CD4-positive, alpha-beta T cell treated with Interleukin-4 for 1 hour (primary cell): ENCODE results near the gene CPXM1.

Experiments used
- DNase-seq, 2 donors: peaks; one replicate each; pipeline ENCODE4 v3.0.0-alpha.2; 2020 to 2022

The CPXM1 gene

DNA sequence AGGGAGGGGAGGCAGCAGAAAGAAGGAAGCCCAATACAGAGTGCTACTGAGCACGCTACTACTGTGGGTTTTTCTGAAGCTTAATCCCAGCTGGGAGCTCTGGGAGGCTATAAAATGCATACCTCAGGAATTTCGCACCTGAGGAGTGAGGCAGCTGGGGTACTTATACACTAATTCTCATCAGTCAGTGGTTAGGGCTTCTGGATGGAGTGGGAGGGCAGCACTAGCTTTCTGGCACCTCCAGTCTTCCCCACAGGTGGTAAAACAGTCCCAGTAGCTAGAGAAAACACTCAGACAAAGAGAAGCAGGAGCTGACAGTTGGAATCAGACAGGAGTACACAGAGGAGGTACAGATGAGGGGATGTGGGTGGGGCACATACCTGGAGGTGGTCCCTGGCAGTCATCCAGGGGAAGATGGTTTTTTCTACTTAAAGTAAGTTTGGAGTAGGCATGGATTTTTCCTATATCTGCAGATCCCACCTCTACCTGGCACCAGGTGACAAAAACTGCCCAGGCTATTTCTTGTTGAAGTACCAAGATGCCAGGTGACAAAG lies 37.8 kb downstream of the CPXM1 start:
- no peak for DNase-seq

DNA sequence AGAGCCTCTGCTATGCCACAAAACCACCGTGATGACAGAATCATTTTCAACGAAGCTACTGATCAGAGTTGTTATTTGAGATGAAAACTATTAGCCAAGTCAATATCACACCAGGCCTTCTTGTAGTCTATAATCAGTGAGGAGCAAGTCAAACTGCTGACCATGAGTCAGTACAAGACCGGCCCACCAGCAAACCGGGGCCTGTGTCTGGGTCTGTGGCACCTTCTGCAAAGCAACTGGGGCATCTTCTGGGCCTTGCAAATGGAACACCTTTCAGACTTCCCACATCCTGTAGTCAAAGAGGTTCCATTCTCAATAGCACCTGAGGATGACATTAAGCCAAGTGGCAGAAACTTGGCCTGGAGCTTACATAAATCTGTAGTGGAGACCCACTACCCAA lies 38.5 kb downstream of the CPXM1 start:
- DNase-seq = no peak

DNA sequence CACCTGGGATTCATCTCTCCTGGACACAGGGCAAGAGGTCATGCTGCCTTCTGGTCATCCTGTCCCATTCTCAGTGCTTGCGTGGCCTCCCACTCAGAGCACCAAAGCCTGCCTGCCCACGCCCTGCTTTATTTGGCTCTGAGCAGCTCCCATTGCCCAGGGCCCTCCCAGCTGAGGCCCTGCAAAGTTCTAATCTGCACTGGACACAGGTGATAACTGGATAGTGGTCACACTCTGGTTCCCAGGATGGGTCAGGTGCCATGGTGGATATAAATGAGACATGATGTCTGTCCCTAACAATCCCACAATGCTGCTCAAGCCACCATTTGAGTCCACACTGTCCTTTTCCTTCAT lies 39.5 kb downstream of the CPXM1 start:
- no peak for DNase-seq

DNA sequence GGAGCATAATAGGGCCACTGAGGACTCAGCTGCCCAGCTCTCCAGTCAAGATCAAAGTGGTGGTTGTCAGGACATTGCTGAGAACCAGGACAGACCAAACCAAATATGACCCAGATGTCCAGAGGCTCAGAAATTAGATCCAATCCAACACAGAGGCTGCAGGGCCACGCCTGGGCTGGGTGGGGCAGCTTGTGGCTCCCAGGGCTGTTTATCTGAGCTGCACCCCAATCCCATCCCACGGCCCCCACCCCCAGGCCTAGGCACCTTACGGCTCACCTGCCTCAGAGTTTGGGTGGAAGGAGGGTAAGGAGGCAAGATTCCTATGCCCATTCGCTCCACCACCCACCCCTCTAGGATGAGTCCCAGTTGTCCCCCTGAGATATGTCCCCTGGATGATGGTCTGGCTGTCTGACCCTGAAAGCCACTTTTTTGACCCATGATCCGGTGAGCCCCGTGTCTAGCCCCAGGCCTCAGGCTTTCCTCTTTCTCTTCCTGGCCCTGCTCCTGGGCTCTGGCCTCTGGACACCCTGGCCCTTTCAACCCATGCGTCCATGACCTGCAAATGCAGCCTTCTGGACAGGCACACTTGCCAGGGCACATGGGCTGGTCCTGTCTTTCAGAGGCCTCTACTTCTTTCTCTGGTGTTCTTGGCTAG lies 40.0 kb downstream of the CPXM1 start:
- DNase-seq = no peak

DNA sequence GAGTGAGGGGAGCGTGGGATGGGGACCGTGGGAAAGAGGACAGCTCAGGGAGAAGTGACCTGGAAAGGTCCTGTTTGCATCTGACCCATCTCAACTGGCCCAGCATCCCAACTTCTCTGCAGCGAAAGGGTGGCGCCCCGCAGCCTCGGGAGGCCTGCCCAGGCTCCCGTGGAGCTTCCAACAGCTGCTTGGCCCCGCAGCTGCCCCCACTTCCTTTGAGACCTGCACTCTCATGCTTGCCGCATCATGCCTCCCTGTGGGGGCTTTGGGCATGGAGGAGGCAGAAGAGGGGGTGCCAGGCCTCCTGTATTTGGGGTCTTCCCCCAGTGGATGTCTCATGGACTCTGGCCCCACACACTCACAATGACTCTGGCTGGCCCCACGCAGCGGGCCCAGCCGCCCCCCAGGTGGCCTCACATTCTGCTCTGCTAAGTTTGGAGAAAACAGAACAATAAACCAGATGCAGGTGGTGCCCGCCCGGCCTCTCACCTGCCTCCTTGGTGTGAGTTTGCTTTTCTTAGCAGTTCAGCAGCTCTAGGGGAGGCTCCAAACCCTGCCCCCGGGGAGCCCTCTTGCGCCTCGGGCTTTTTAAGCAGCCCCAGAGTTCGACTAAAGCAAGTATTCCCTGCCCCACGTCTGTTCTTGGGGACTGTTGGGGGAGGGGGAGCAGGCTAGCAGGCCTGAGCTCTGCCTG lies 40.7 kb downstream of the CPXM1 start:
- DNase-seq = no peak

DNA sequence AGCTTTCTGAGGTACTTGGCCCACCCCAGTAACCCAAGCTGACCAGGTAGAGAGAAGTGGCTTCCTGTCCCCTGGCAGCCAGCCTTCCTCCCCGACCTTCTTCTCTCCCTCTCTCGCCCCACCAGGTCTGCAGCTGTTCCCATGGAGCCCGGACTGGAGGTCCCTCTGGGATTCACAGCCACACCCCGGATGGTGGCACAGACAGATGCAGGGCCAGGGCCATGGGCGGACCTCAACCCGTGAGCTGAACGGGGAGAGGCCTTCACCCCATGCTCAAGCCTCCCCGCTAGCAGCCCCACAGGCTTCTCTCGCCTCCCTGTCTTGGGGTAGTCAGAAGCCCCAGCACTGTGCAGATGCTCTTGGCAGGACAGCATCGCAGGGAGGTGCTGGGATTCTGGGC lies 41.3 kb downstream of the CPXM1 start:
- DNase-seq = no peak

DNA sequence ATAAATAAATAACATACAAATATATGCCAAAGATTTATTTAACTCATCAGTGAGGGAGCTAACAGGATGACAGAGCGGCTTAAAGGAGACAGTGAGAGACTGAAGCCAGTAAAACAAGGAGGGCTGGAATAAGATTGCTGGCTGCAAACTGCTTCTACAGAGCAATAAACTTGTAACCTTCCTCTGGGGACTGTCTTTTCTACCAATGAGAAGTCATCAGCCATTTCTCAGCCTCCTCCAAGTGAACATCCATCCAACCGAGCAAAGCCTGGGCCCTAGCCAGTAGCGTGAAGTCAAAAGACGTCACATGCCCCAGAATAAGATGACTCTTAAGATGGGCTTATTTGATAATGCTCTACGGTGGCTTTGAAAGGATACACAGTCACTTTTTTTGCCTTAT lies 42.5 kb downstream of the CPXM1 start:
- DNase-seq = no peak

DNA sequence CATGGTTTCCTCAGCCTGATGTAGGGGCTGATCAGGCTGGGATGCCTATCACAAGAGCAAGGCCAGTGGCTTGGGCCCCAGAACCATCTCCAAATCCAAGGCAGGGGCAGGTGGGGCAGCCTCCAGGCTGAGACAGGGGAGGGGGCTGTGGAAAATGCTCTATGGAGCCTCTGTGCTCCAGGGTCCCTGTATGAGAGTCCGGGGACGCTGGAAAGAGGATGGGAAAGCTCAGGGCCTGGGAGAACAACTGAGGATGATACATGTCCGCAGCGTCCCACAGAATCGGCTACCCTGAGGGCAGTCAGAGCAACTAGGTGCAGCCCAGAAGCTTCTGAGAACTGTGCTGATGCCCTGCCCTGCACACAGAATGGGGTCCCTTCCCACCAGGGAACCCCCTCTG lies 43.4 kb downstream of the CPXM1 start:
- no peak for DNase-seq

DNA sequence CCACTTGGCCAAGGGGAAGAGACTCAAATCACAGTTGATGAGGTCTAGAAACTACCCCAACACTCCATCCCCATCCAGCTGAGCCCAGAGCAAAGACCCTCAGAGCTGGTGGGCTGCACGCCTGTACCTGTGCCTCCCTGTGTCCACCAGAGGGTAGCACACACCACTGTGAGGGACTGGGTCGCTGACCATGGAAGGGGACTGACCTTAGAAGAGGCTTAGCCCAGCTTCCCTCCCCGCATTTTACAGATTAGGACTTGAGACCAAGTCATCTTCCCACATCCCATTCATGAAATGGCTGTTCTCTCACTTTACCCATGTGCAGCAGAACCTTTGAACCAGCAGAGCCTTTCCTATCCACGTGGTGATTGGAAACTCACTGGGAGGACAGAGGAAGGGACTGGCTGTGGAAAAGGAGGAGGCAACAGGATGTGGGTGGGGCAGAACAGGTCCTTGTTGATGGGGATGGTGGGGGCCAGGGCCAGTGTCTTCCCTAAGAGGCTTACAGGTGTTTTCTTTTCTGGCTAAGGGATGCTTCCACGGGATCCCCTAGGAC lies 44.3 kb downstream of the CPXM1 start:
- no peak for DNase-seq

DNA sequence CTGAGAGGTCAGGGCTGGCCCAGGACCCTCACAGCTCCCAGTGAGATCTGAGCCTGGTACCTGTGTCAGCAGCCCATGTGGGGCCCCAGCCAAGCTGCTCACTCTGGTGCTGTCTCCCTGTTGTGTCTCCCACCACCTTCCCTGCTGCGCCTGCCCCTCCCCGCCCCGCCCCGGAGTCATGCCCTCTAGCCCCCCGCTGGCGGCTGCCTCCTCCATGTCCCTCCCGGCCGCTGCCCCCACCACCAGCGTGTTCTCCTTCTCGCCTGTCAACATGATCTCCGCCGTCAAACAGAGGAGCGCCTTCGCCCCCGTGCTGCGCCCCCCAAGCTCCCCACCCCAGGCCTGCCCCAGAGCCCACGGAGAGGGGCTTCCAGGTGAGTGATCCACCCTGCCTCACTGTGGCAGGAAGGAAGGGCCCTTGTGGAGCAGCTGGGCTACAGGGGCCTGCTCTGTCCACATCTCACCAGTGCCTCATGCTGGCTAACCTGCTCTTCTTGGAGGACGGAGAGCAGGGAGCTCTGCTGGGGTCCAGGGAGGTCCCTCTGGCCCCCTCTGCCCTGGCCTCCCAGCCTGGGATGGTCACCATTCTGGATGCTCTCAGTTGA lies 44.9 kb downstream of the CPXM1 start:
- DNase-seq = no peak

DNA sequence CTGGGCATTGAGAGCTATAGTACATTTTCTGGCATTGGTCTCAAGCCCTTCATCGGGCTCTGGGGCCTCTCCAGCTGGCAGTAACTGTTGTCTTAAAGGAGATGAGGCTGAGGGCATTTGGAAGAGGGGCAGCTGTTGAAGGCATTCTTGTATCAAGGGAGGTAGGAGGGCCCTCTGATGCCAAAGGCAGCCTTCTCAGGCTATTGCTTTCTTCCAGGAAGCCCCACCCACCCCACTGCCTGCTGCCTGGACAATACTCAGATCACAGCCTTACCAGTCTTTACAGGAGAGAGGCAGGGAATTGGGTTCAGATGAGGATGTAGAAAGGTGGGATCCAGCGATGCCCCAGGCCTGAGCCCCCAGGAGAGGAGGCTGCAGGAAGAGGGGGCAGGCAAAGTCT lies 46.0 kb downstream of the CPXM1 start:
- no peak for DNase-seq

DNA sequence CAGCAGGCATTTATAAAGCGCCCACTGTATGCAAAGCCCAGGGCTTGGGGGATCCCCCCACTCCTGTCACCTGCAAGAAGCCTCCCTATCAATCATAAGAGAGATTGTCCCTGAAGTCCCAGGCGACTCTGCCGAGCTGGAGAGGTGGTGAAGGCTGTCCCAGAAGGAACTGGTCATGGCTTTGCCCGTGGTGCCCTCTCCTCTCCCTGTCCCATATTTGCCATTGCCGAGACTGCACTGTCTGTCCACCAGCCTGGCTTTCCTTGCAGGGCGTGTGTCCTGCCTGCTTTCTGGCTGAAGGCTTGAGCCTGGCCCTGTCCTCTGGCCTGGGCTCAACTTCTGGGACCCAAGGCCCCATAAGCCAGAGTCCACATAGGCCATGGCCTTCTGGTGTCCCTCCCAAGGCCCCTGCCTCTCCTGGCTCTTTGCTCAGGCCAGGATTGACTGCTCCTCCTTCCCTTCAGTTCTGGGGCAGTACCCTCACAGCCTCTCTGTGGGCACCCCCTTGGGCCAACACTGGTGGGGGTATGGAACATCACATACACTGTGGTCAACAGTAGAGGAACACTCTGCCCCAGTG lies 46.9 kb downstream of the CPXM1 start:
- no peak for DNase-seq

DNA sequence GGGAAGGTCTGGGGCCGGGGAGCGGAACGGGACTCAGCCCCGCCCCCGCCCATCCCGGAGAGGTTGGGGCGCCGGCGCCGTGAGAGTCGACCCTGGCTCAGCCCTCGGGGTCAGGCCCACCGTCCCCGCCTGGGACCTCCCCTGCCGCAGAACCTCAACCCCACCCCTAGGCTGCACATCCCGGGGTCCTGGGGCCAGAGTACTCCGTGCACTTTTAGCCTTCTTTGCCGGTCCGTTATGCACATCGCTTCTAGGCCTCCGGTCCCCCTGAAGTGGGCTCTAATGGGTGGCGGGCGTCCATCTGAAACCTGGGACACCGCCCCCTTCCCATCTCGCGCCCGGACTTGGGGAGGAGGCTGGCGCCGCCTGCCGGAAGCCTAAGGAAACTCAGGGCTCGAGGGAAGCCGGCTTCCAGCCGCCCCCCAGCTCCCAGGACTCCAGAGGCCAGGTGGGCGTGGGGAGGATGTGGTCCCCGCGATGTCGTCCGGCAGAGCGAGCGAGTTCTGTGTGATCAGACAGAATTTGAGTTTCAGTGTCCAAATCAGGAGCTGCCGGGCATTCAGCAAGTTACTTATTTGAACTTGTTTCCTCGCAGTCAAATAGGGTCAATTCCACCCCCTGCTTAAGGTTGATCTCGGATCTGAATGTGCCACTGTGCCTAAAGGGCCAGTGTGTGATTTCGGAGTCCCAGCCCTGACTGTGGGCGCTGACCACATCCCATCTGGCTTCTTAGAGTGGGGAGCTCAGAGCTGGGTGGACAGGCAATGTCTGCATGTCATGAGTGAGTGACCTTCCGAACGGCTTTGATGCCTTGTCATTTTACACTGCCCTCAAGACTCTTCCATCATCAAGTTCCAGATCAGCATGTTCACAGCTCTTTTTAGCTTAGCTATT lies 47.6 kb downstream of the CPXM1 start:
- peak; percentile 40 to 53 for DNase-seq

DNA sequence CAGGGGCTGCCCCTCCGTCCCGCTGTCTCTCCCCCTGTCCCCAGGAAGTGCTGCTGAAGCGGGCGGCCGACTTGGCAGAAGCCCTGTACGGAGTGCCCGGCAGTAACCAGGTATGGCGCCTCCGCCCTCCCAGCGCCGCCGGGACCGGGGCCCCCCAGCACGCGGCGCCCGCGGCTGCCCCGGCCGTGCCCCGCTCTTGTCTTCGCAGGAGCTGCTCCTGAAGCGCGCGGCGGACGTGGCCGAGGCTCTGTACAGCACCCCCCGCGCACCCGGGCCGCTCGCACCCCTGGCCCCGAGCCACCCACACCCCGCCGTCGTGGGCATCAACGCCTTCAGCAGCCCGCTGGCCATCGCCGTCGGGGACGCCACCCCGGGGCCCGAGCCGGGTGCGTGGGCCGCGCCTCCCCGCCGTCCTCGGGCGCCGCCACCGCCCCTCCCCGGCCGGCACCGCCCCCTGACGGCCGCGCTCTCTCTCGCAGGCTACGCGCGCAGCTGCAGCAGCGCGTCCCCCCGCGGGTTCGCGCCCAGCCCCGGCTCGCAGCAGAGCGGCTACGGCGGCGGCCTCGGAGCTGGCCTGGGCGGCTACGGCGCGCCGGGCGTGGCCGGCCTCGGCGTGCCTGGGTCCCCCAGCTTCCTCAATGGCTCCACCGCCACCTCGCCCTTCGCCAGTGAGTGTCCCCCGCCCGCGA lies 48.4 kb downstream of the CPXM1 start:
- peak; percentile 42 to 61 for DNase-seq

DNA sequence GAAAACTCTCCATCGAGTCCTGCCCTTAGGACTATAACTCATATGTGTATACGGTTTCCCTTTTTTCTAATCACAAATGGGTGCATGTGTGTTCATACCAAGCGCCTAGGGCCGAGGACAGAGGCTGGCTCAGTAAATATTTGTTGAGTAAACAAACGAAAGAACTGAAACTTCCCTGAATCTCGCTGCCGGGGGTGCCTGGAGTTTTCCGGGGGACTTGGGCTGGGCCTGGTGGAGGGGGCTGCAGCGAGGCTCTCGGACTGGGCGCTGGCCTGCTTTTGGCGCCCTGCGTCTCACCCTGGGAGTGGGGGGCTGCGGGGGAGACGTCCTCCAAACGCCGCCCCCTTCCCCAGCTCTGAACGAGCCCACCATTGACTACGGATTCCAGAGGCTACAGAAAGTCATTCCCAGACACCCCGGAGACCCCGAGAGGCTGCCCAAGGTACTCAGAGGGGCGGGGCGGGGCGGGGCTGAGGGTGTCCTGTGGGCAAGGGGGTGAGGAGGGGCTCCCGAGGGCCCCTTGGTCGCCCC lies 49.0 kb downstream of the CPXM1 start:
- no peak for DNase-seq

DNA sequence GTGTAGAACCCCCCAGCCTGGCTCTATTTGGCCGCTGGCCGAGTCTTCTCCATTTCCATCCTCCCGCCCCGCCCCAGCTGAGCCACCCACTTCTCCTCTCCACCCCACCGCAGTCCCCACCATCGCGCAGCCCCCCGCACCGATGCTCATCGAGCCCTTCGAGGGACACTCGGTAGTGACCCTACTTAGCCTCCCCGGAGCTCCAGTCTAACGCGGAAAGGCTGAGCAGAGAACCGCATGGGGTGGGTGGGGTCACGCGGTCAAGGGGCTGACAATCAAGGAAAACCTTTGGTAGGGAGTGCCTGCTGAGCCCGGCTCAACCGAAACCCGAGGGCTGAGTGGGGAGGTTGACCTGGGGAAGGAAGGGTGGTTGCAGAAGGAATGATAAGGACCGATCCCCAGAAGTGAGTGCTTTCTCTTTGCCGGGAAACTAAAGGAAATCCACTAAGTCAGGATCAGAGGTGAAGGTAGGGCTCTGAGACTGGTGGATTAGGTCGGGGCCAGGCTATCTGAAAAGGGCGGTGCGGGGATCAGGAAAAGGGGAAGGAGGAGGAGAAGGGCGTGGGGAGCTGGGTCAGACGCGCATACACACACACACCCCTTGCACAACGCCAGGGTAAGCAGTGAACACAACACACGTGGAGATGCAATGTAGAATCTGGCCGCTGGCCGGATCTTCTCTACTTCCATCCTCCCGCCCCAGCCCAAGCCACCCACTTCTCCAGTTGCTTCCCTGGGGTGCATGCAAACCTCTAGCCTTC lies 49.8 kb downstream of the CPXM1 start:
- peak in 1 of 2 donors; percentile 53 for DNase-seq

DNA sequence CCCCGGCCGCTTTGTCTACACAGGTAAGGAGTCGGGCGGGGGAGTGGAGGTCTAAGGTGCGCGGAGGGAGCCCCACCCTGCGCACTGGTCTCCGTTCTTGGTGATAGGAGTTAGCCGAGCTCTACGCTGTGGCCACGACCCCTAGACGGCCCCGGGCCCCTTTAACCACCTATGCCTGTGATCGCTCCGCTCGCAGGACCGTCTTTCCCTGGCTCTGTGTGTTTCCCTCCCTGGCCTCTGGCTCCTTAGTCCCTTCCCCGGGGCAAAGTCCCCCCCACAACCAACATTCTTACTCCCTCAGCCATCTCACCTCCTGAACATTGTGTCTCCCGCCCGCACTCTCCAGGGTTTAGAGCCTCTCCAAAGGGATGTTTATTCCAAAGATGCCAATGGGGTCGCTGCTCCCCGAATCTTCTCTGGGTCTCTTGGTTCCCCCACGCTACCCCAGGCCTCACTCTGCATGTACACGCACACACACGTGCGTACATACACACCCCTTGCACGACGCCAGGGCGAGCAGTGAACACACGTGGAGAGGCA lies 50.4 kb downstream of the CPXM1 start:
- no peak for DNase-seq

DNA sequence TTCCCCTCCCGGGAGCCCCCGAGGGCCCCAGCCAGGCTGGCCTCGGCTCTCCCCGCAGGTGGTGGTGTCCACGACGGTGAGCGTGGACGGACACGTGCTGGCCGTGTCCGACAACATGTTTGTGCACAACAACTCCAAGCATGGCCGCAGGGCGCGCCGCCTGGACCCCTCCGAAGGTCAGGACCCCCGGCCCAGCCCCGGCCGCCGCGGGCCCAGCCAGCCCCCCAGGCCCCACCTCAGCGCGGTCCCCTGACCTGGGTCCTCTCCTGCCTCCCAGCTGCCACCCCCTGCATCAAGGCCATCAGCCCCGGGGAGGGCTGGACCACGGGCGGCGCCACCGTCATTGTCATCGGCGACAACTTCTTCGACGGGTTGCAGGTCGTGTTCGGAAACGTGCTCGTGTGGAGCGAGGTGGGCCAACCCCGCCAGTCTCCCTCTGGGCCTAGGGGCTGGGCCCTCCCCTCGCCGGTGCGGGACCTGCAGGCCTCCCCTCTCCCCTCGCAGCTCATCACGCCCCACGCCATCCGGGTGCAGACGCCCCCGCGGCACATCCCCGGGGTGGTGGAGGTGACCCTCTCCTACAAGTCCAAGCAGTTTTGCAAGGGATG lies 51.0 kb downstream of the CPXM1 start:
- DNase-seq = no peak

DNA sequence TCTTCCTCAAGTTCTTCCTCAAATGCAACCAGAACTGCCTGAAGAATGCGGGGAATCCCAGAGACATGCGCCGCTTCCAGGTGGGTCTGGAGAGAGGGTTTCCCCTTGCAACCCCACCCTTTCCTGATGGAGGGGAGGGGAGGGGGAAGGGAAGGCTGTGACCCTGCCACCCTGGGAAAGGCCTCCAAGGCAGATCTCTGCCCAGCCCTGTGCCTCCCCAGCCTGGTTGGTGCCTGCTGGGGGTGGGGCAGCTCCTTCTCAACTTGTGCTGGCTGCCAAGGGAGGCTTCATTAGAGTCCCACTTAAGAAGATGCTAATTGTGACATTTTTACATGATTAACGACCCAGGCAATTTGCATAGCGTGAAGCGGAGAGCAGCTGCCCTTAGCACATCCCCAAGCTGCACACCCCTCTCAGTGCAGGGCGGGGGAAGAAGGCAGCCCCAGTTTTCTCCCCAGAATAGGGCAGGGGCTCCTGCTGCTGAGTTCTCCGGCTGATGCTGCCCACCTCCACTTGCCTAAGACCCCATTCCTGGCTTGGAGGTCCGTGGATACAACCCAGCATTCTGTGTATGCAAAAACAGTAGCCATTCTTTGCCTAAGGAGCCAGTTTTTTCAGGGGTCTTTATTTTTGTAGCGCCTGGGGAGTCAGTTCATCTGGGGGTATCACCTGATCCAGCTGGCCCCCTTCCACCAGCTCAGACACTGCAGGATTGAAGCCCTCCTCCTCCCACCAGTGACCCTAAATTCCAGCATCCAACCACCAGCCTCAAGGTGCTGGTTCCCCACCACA lies 51.7 kb downstream of the CPXM1 start:
- no peak for DNase-seq
